OCI-LY7 (cell line): Measurements from ENCODE around the gene PPFIA3. TPM values are rescaled to one million over a fixed set of nuclear protein-coding genes. Genes with fewer than 3 reads are reported as not detected.
A peak's percentile ranks its signal among the peaks of the same experiment; 100 is the strongest.

Experiments
- BruUV-seq: library from RNA; stranded (reverse); fragments of 400-500 nt; replicated peaks from 2 replicates; lab custom pipeline; 2021; lab: Mats Ljungman, UMichigan
- CTCF ChIA-PET: fragments of 300-600 bp; sonication (Branson Sonifier 250); formaldehyde crosslinking; loops from one replicate; lab custom pipeline; 2022; ENCODE audit warnings: antibody characterized with exemption; ENCODE audit not compliant: unreplicated experiment; lab: Charles Lee
- POLR2A ChIA-PET: fragments of 300-600 bp; sonication (Branson Sonifier 250); formaldehyde crosslinking; loops from one replicate; lab custom pipeline; 2022; ENCODE audit warnings: antibody characterized with exemption; lab: Charles Lee
- DNase-seq: peaks from one replicate; pipeline ENCODE4 v3.0.0-alpha.2; 2015; ENCODE audit warnings: low spot score
- H2AFZ ChIP-seq: fragments of 200-600 bp; sonication (generic), shearing (Covaris generic); 2 replicates; pipeline ENCODE4 v1.6.1; 2014; ENCODE audit warnings: mild to moderate bottlenecking, antibody characterized with exemption, low read length, moderate library complexity
- H3K27ac ChIP-seq: fragments of 200-600 bp; sonication (generic); 2 replicates; pipeline ENCODE4 v1.5.1; 2014; ENCODE audit warnings: mixed run types, low read depth, mild to moderate bottlenecking, moderate library complexity, low read length, inconsistent platforms; ENCODE audit not compliant: poor library complexity, severe bottlenecking
- H3K36me3 ChIP-seq: fragments of 200-600 bp; sonication (generic); 2 replicates; pipeline ENCODE4 v1.6.1; 2014; ENCODE audit warnings: mild to moderate bottlenecking, antibody characterized with exemption, low read length, moderate library complexity, mixed read lengths; ENCODE audit not compliant: insufficient read depth
- H3K4me1 ChIP-seq: fragments of 200-600 bp; sonication (generic); 2 replicates; pipeline ENCODE4 v1.5.1; 2014; ENCODE audit warnings: mild to moderate bottlenecking, low read length; ENCODE audit not compliant: insufficient read depth, poor library complexity, severe bottlenecking
- H3K4me2 ChIP-seq: fragments of 200-600 bp; sonication (generic); 2 replicates; pipeline ENCODE4 v1.6.1; 2014; ENCODE audit warnings: mild to moderate bottlenecking, low read length
- H3K4me3 ChIP-seq: fragments of 200-600 bp; sonication (generic); 2 replicates; pipeline ENCODE4 v1.5.1; 2014; ENCODE audit warnings: mild to moderate bottlenecking, low read depth, low read length; ENCODE audit not compliant: poor library complexity, severe bottlenecking
- H3K79me2 ChIP-seq: fragments of 200-600 bp; sonication (generic); 2 replicates; pipeline ENCODE4 v1.6.1; 2016; ENCODE audit warnings: low read depth, mild to moderate bottlenecking, low read length, moderate library complexity, mixed read lengths; ENCODE audit not compliant: insufficient read depth
- H3K9me2 ChIP-seq: fragments of 200-600 bp; sonication (generic); 2 replicates; pipeline ENCODE4 v1.6.1; 2016; ENCODE audit warnings: mild to moderate bottlenecking, low read length, mixed read lengths; ENCODE audit not compliant: insufficient read depth
- H3K9me3 ChIP-seq: fragments of 200-600 bp; sonication (generic); 2 replicates; pipeline ENCODE4 v1.6.1; 2014; ENCODE audit warnings: mild to moderate bottlenecking, mixed run types, low read length, mixed read lengths
- H4K20me1 ChIP-seq: fragments of 200-600 bp; sonication (generic); 2 replicates; pipeline ENCODE4 v1.6.1; 2014; ENCODE audit warnings: mild to moderate bottlenecking, antibody characterized with exemption, low read length, moderate library complexity, mixed read lengths; ENCODE audit not compliant: insufficient read depth
- EZH2phosphoT487 ChIP-seq: fragments of 200-600 bp; sonication (generic); IDR thresholded peaks from 2 replicates; pipeline ENCODE4 v1.6.1; 2018; ENCODE audit warnings: low read depth, borderline replicate concordance, mild to moderate bottlenecking, mixed run types, antibody characterized with exemption, low read length, moderate library complexity, mixed read lengths
- intact Hi-C: fragments of 100-400 bp; cut with micrococcal nuclease; formaldehyde crosslinking; loops from one replicate; pipeline ENCODE4 v1.10.0; 2022; ENCODE audit not compliant: unreplicated experiment
- total RNA-seq, 2 experiments: library from RNA; depleted of rRNA in 1 of 2; stranded (reverse); fragments of >200 nt in 1 of 2; shearing (Covaris generic) in 1 of 2; gene quantifications; 2 replicates each; pipeline ENCODE4 v1.2.3, GENCODE V29; 2014 to 2022
- TF ChIP-seq, protein P1 (sequence below): fragments of 200-600 bp; sonication (generic); conservative IDR thresholded peaks from 2 replicates; pipeline ENCODE4 v1.5.1; 2014; ENCODE audit warnings: mild to moderate bottlenecking, antibody characterized with exemption, low read length, moderate library complexity, mixed read lengths

PPFIA3 gene
- total RNA-seq, 2 experiments from 2014 or later, result 17.8 to 21.2 TPM

DNA sequence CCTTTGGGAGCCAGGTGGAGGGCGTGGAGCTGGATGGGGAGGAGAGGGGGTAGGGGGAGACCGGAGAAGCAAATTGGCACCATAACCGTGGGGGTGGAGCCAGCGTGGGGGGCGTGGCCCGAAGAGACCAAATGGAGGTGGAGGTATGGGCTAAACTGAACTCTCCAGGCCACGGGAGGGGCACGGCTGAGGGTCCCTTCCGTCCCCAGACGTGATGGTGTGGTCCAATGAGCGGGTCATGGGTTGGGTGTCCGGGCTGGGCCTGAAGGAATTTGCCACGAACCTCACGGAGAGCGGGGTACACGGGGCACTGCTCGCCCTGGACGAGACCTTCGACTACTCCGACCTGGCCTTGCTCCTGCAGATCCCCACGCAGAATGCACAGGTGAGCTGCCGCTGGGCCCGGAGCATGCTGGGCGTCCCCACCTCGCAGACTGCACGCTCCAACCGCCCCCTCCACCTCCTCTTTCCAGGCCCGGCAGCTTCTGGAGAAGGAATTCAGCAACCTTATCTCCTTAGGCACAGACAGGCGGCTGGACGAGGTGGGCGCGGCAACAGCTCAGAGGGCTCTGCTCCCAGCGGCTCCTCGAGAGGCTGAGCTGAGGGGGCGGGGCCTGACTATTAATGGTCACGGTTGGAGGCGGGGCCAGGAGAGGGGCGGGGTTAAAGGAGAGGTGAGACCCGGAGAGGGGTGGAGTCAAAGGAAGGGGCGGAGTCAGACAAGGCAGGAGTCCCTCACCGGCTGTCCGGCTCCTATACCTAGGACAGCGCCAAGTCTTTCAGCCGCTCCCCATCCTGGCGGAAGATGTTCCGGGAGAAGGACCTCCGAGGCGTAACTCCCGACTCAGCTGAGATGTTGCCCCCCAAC, 29.7 kb downstream of the PPFIA3 start:
- BruUV-seq, result no TSS peak
- Histone ChIP-seq H3K4me1 (peaks cover 32% of the 10 kb centered on the region), H2AFZ (peak overlapping the region; percentile 72; the same call in 1 of the 2 replicates), H4K20me1 (no peaks in the 10 kb centered on the region), H3K9me2 (no peaks in the 10 kb centered on the region), H3K9me3 (no peaks in the 10 kb centered on the region), H3K27ac (peak overlapping the region; percentile 36), H3K4me2 (peak overlapping the region; percentile 85), H3K36me3 (no peaks in the 10 kb centered on the region), H3K79me2 (no peaks in the 10 kb centered on the region), H3K4me3 (peak overlapping the region; percentile 83)
- TF ChIP-seq EZH2phosphoT487, result no peak
- intact Hi-C loops, result loop anchor here (2.0 kb wide), 1 partner anchor 60 kb away; no protein-coding TSS in a partner anchor
- ChIA-PET CTCF (interaction anchor here (0.6 to 0.7 kb wide), 5 partner anchors 12 to 60 kb away, joined by 3 to 5 read pairs (median 5); no protein-coding TSS in a partner anchor), POLR2A (interaction anchor here (0.8 kb wide), 1 partner anchor 10 kb away, joined by 3 read pairs; no protein-coding TSS in a partner anchor)
- peak; percentile 96 for DNase-seq

DNA sequence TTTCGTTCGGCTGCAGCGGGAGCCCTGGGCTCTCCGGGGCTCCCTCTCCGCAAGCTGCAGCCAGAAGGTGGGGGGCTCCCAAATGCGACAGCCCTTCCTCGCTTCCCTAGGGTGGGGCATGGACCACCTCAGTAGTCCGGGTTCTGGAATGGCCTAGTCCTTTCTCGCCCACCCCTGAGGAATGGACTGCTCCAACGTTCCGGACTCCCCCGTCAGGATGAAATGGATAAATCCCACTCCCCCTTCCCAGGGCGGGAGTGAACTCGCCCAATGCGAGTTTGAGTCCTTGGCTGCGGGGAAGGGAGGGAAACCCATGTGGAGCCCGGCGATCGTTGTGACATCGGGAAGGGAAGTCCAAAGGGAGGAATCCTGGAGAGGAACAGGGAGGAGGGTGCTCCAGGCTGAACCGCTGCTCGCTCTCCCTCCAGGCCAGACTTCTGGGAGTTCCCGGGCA, 30.3 kb downstream of the PPFIA3 start:
- Histone ChIP-seq H4K20me1 (no peaks in the 10 kb centered on the region), H3K36me3 (no peaks in the 10 kb centered on the region), H3K79me2 (no peaks in the 10 kb centered on the region), H3K4me3 (peak overlapping the region; percentile 83), H2AFZ (peak overlapping the region; percentile 72; the same call in 1 of the 2 replicates), H3K4me2 (peak overlapping the region; percentile 85), H3K9me2 (no peaks in the 10 kb centered on the region), H3K9me3 (no peaks in the 10 kb centered on the region), H3K4me1 (peaks cover 32% of the 10 kb centered on the region), H3K27ac (peak overlapping the region; percentile 36)
- DNase-seq, result peak; percentile 86
- ChIA-PET CTCF (interaction anchor here (0.6 kb wide), 1 partner anchor 36 kb away, joined by 3 read pairs; no protein-coding TSS in a partner anchor), POLR2A (interaction anchor here (0.8 kb wide), 1 partner anchor 11 kb away, joined by 3 read pairs; no protein-coding TSS in a partner anchor)
- TF ChIP-seq, protein P1, sequence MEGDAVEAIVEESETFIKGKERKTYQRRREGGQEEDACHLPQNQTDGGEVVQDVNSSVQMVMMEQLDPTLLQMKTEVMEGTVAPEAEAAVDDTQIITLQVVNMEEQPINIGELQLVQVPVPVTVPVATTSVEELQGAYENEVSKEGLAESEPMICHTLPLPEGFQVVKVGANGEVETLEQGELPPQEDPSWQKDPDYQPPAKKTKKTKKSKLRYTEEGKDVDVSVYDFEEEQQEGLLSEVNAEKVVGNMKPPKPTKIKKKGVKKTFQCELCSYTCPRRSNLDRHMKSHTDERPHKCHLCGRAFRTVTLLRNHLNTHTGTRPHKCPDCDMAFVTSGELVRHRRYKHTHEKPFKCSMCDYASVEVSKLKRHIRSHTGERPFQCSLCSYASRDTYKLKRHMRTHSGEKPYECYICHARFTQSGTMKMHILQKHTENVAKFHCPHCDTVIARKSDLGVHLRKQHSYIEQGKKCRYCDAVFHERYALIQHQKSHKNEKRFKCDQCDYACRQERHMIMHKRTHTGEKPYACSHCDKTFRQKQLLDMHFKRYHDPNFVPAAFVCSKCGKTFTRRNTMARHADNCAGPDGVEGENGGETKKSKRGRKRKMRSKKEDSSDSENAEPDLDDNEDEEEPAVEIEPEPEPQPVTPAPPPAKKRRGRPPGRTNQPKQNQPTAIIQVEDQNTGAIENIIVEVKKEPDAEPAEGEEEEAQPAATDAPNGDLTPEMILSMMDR, result no peak
- no peak for TF ChIP-seq EZH2phosphoT487
- intact Hi-C loops, result loop anchor here (2.0 kb wide), 1 partner anchor 59 kb away; no protein-coding TSS in a partner anchor
- BruUV-seq, result no TSS peak
